H1 (cell line): ENCODE measurements around the gene FPGS. TPM values are rescaled to one million over a fixed set of nuclear protein-coding genes. Genes with fewer than 3 reads are reported as not detected.

Source experiments
- CTCF ChIA-PET: fragments of 300-600 bp; sonication (Branson Sonifier 250); formaldehyde crosslinking; loops from one replicate; lab custom pipeline; 2021; ENCODE audit not compliant: partially characterized antibody; lab: Charles Lee
- POLR2A ChIA-PET: fragments of 300-600 bp; sonication (Branson Sonifier 250); formaldehyde crosslinking; loops from one replicate; lab custom pipeline; 2021; ENCODE audit warnings: inconsistent platforms; ENCODE audit not compliant: partially characterized antibody; lab: Charles Lee
- DNase-seq, 2 experiments: peaks; one replicate each; pipeline versions ENCODE4 v3.0.0 to v3.0.0-alpha.2; 2010 to 2022; ENCODE audit warnings: low spot score in 2 of 2, low read depth in 1 of 2, mixed read lengths in 1 of 2
- FAIRE-seq: peaks from 2 replicates; lab custom pipeline; 2011; peaks lifted over from hg19 to GRCh38; lab: Jason Lieb, UNC
- H2AFZ ChIP-seq: 2 replicates; pipeline ENCODE4 v1.8.1; 2012; ENCODE audit warnings: low read length, inconsistent platforms
- H2AK5ac ChIP-seq: 2 replicates; pipeline ENCODE4 v1.6.1; 2013; ENCODE audit warnings: low read depth, low read length
- H2BK120ac ChIP-seq: replicated peaks from 2 replicates; pipeline ENCODE3; 2013; ENCODE audit warnings: low read depth, low read length, inconsistent platforms
- H2BK12ac ChIP-seq: 2 replicates; pipeline ENCODE4 v1.6.1; 2013; ENCODE audit warnings: low read depth, low read length
- H2BK15ac ChIP-seq: 2 replicates; pipeline ENCODE4 v1.6.1; 2013; ENCODE audit warnings: low read length
- H2BK20ac ChIP-seq: 2 replicates; pipeline ENCODE4 v1.6.1; 2013; ENCODE audit warnings: low read length
- H2BK5ac ChIP-seq: 2 replicates; pipeline ENCODE4 v1.6.1; 2013; ENCODE audit warnings: low read depth, low read length
- H3K14ac ChIP-seq: 2 replicates; pipeline ENCODE4 v1.6.1; 2013; ENCODE audit warnings: inconsistent platforms; ENCODE audit not compliant: insufficient read length
- H3K18ac ChIP-seq: 2 replicates; pipeline ENCODE4 v1.6.1; 2013; ENCODE audit warnings: low read length; ENCODE audit errors: extremely low read depth
- H3K23ac ChIP-seq: 2 replicates; pipeline ENCODE4 v1.6.1; 2013; ENCODE audit warnings: inconsistent platforms; ENCODE audit not compliant: insufficient read length
- H3K23me2 ChIP-seq: 2 replicates; pipeline ENCODE4 v1.6.1; 2013; ENCODE audit warnings: low read depth, low read length
- H3K27ac ChIP-seq: 2 replicates; pipeline ENCODE4 v1.6.1; 2011; ENCODE audit warnings: low read depth, low read length, inconsistent platforms
- H3K27me3 ChIP-seq, 4 experiments: replicated peaks in 1 of 4; 1 replicate in 1 of 4; 2 replicates in 3 of 4; pipeline versions ENCODE4 v1.6.1 to v1.8.1; 2011 to 2013; ENCODE audit warnings: low read length in 3 of 4, mild to moderate bottlenecking in 3 of 4, inconsistent platforms in 2 of 4, mixed read lengths in 2 of 4, moderate library complexity in 1 of 4; ENCODE audit not compliant: control insufficient read depth in 3 of 4, insufficient read depth in 3 of 4; ENCODE audit errors: extremely low read depth in 1 of 4
- H3K36me3 ChIP-seq, 4 experiments: 2 replicates each; pipeline versions ENCODE4 v1.6.1 to v1.8.1; 2011 to 2013; ENCODE audit warnings: mild to moderate bottlenecking in 4 of 4, low read length in 3 of 4, moderate library complexity in 2 of 4, control low read depth in 1 of 4, inconsistent platforms in 1 of 4; ENCODE audit not compliant: insufficient read depth in 4 of 4, control insufficient read depth in 2 of 4
- H3K4ac ChIP-seq: replicated peaks from 2 replicates; pipeline ENCODE3; 2013; ENCODE audit warnings: low read length, low read depth, mixed read lengths, inconsistent platforms; ENCODE audit not compliant: insufficient read length
- H3K4me1 ChIP-seq, 4 experiments: replicated peaks in 1 of 4; 1 replicate in 1 of 4; 2 replicates in 3 of 4; pipeline versions ENCODE4 v1.6.1 to v1.8.1; 2011 to 2013; ENCODE audit warnings: low read length in 3 of 4, inconsistent platforms in 2 of 4, mixed read lengths in 1 of 4; ENCODE audit not compliant: insufficient read depth in 4 of 4, control insufficient read depth in 3 of 4
- H3K4me2 ChIP-seq, 2 experiments: 2 replicates each; pipeline versions ENCODE4 v1.6.1 to v1.8.1; 2011 to 2013; ENCODE audit warnings: low read depth in 2 of 2, low read length in 2 of 2, control low read depth in 1 of 2, inconsistent platforms in 1 of 2, mild to moderate bottlenecking in 1 of 2; ENCODE audit not compliant: insufficient read depth in 1 of 2
- H3K4me3 ChIP-seq, 4 experiments: fragments of 200-600, 300-600 bp in 1 of 4; sonication (generic), shearing (Covaris generic), sonication (Bioruptor Twin) in 1 of 4; 2 replicates each; pipeline versions ENCODE4 v1.5.1 to v1.8.1; 2011 to 2016; ENCODE audit warnings: low read length in 4 of 4, low read depth in 3 of 4, control low read depth in 2 of 4, inconsistent platforms in 2 of 4, mild to moderate bottlenecking in 2 of 4, mixed read lengths in 1 of 4, moderate library complexity in 1 of 4; ENCODE audit not compliant: insufficient read depth in 2 of 4; ENCODE audit errors: extremely low read depth in 1 of 4
- H3K56ac ChIP-seq: replicated peaks from 2 replicates; pipeline ENCODE3; 2013; ENCODE audit warnings: low read depth, mild to moderate bottlenecking, mixed read lengths, low read length, inconsistent platforms; ENCODE audit not compliant: insufficient read length
- H3K79me1 ChIP-seq: 2 replicates; pipeline ENCODE4 v1.6.1; 2013; ENCODE audit warnings: low read depth, low read length, control low read depth
- H3K79me2 ChIP-seq, 2 experiments: 2 replicates each; pipeline versions ENCODE4 v1.6.1 to v1.8.1; 2012 to 2013; ENCODE audit warnings: low read length in 2 of 2, mild to moderate bottlenecking in 2 of 2, inconsistent platforms in 1 of 2; ENCODE audit not compliant: insufficient read depth in 2 of 2, control insufficient read depth in 1 of 2
- H3K9ac ChIP-seq, 4 experiments: replicated peaks in 1 of 4; 1 replicate in 1 of 4; 2 replicates in 3 of 4; pipeline versions ENCODE4 v1.6.1 to v1.8.1; 2011 to 2013; ENCODE audit warnings: low read depth in 3 of 4, low read length in 3 of 4, control low read depth in 2 of 4, mild to moderate bottlenecking in 2 of 4, moderate library complexity in 2 of 4, inconsistent platforms in 1 of 4; ENCODE audit errors: extremely low read depth in 1 of 4
- H3K9me3 ChIP-seq, 2 experiments: 2 replicates each; pipeline versions ENCODE4 v1.6.1 to v1.8.1; 2012 to 2013; ENCODE audit warnings: mild to moderate bottlenecking in 2 of 2, moderate library complexity in 2 of 2, control low read depth in 1 of 2, inconsistent platforms in 1 of 2, low read depth in 1 of 2, low read length in 1 of 2, mixed read lengths in 1 of 2; ENCODE audit not compliant: insufficient read depth in 2 of 2
- H4K20me1 ChIP-seq, 2 experiments: replicated peaks in 1 of 2; 2 replicates each; pipeline versions ENCODE3 to v1.8.1; 2011 to 2013; ENCODE audit warnings: inconsistent platforms in 2 of 2, low read length in 2 of 2, mild to moderate bottlenecking in 1 of 2; ENCODE audit not compliant: insufficient read depth in 2 of 2, control insufficient read depth in 1 of 2
- H4K5ac ChIP-seq: 2 replicates; pipeline ENCODE4 v1.6.1; 2013; ENCODE audit warnings: low read length, low read depth, mixed read lengths, inconsistent platforms; ENCODE audit not compliant: insufficient read length
- H4K8ac ChIP-seq: 2 replicates; pipeline ENCODE4 v1.8.0; 2013; ENCODE audit warnings: mild to moderate bottlenecking, moderate library complexity, low read length, inconsistent platforms; ENCODE audit not compliant: insufficient read depth; ENCODE audit errors: extremely low read depth
- H4K91ac ChIP-seq: replicated peaks from 2 replicates; pipeline ENCODE3; 2013; ENCODE audit warnings: low read length, mixed read lengths, inconsistent platforms; ENCODE audit not compliant: insufficient read length
- CBX5 ChIP-seq: fragments of 300-800, 300-1000 bp; sonication (generic); IDR thresholded peaks from 2 replicates; pipeline ENCODE4 v1.7.1; 2016; ENCODE audit warnings: antibody characterized with exemption, low read length, low read depth
- CEBPB ChIP-seq: IDR thresholded peaks from 2 replicates; pipeline ENCODE4 v1.6.1; 2012; ENCODE audit warnings: low read depth, low read length
- CHD1 ChIP-seq: IDR thresholded peaks from 2 replicates; pipeline ENCODE4 v1.6.1; 2012; ENCODE audit warnings: low read depth, low read length, improper control_type of control experiment
- CHD2 ChIP-seq: IDR thresholded peaks from 2 replicates; pipeline ENCODE4 v1.6.1; 2012; ENCODE audit warnings: low read length, improper control_type of control experiment
- JUND ChIP-seq: IDR thresholded peaks from 2 replicates; pipeline ENCODE4 v1.6.1; 2011; ENCODE audit warnings: mild to moderate bottlenecking, improper control_type of control experiment, low read length
- KDM5A ChIP-seq: fragments of 200-600 bp; IDR thresholded peaks from 2 replicates; pipeline ENCODE4 v1.7.1; 2012; ENCODE audit warnings: mild to moderate bottlenecking, low read length, inconsistent platforms, mixed read lengths
- NRF1 ChIP-seq: IDR thresholded peaks from 2 replicates; pipeline ENCODE4 v1.6.1; 2011; ENCODE audit warnings: mild to moderate bottlenecking, low read depth, low read length, improper control_type of control experiment
- RXRA ChIP-seq: IDR thresholded peaks from 2 replicates; pipeline ENCODE4 v1.6.1; 2011; ENCODE audit warnings: low read depth, mild to moderate bottlenecking, low read length, moderate library complexity; ENCODE audit not compliant: insufficient read depth
- SP4 ChIP-seq: IDR thresholded peaks from 2 replicates; pipeline ENCODE4 v1.6.1; 2012; ENCODE audit warnings: low read length, inconsistent platforms
- SRF ChIP-seq: IDR thresholded peaks from 2 replicates; pipeline ENCODE4 v1.6.1; 2011; ENCODE audit warnings: mild to moderate bottlenecking, low read depth, low read length, moderate library complexity
- WGBS, 2 experiments: shearing (Covaris generic) in 1 of 2; methylation state at CpG; one replicate each; pipeline versions ENCODE4 v1.1.6 to v1.1.7; 2013 to 2015; ENCODE audit warnings: low lambda C conversion rate in 2 of 2, mixed read lengths in 2 of 2, inconsistent platforms in 1 of 2, low coverage in 1 of 2, missing lambda C conversion rate in 1 of 2; ENCODE audit not compliant: insufficient replicate concordance in 2 of 2, insufficient coverage in 1 of 2, insufficient read length in 1 of 2; ENCODE audit errors: extremely low coverage in 1 of 2, missing lambda C conversion rate in 1 of 2; 5-methylcytosine and 5-hydroxymethylcytosine counted together
- polyA plus RNA-seq, 7 experiments: library from polyadenylated mRNA; depleted of rRNA in 3 of 7; stranded (reverse) in 5 of 7; unstranded in 2 of 7; fragments of >200 nt in 5 of 7; fragments of 200-250 nt in 2 of 7; gene quantifications; 1 replicate in 5 of 7; 2 replicates in 1 of 7; 4 replicates in 1 of 7; pipeline versions ENCODE4 v1.2.1 to v1.2.3, GENCODE V29; 2011 to 2013; ENCODE audit warnings: missing spikeins in 2 of 7, mixed read lengths in 2 of 7
- total RNA-seq: library from RNA; stranded (reverse); fragmentation: NEBNext Ultra II Directional; extraction: Animal tissue kit (Norgen Biotek cat#: 25700); gene quantifications from 2 replicates; pipeline ENCODE4 v1.2.1, GENCODE V29; 2021
- TF ChIP-seq, protein P1 (sequence below): IDR thresholded peaks from 2 replicates; pipeline ENCODE4 v1.6.1; 2012; ENCODE audit warnings: low read length, inconsistent platforms
- TF ChIP-seq, protein P2 (sequence below): IDR thresholded peaks from 2 replicates; pipeline ENCODE4 v1.6.1; 2011; ENCODE audit warnings: low read length, improper control_type of control experiment

FPGS gene
- total and polyA plus RNA-seq, 2 of the 8 experiments (the other 6 are each of a cell fraction or from before 2014, with no cell fraction given): 62.4 to 83.0 TPM

GRCh38 chr9:127773981-127774380 is 28.7 kb upstream of the FPGS start:
- no peak overlapping the region for H3K9ac ChIP-seq
- CTCF ChIA-PET: interaction anchor here (1.4 to 14.6 kb wide), 6 partner anchors 8 to 96 kb away, joined by 4 to 227 read pairs (median 9); partner anchors contain the start of genes CDK9, SH2D3C and TOR2A
- H3K14ac ChIP-seq: no peak overlapping the region
- no peak overlapping the region for H3K18ac ChIP-seq
- no peaks in the 10 kb centered on the region for H3K79me2 ChIP-seq
- no peak overlapping the region for H4K5ac ChIP-seq
- H2AFZ ChIP-seq: no peak overlapping the region
- H2BK15ac ChIP-seq: no peak overlapping the region
- no peak overlapping the region for H3K27ac ChIP-seq
- H3K27me3 ChIP-seq: no peaks in the 10 kb centered on the region
- H3K23me2 ChIP-seq: no peaks in the 10 kb centered on the region; the same call in 1 of the 2 replicates
- no peak overlapping the region for H2BK120ac ChIP-seq
- POLR2A ChIA-PET: interaction anchor here (1.0 to 1.8 kb wide), 5 partner anchors 11 to 323 kb away, joined by 3 to 4 read pairs (median 3); partner anchors contain the start of genes CDK9, LRSAM1 and RPL12
- no peaks in the 10 kb centered on the region for H3K79me1 ChIP-seq
- H3K4ac ChIP-seq: no peak overlapping the region
- DNase-seq (no peak), FAIRE-seq (no peak)
- H3K36me3 ChIP-seq: no peaks in the 10 kb centered on the region
- no peak overlapping the region for H3K4me3 ChIP-seq
- H2BK5ac ChIP-seq: no peak overlapping the region
- no peaks in the 10 kb centered on the region for H4K20me1 ChIP-seq
- WGBS, 2 experiments: 84% methylated on average over 10 of the region's 10 CpGs; no CpG with 5 or more reads in 1 of the 2 experiments
- H3K4me1 ChIP-seq: peaks cover 4 to 22% (median 13%) of the 10 kb centered on the region in 4 experiments
- H3K56ac ChIP-seq: no peak overlapping the region
- H4K8ac ChIP-seq: no peak overlapping the region
- no peak overlapping the region for H2BK12ac ChIP-seq
- no peak overlapping the region for H2BK20ac ChIP-seq
- no peaks in the 10 kb centered on the region for H3K9me3 ChIP-seq
- H3K4me2 ChIP-seq: no peak overlapping the region
- H3K23ac ChIP-seq: no peak overlapping the region
- no peak overlapping the region for H4K91ac ChIP-seq
- no peak overlapping the region for H2AK5ac ChIP-seq
- TF ChIP-seq JUND (no peak), KDM5A (no peak), SP4 (no peak), CEBPB (no peak), RXRA (no peak), CBX5 (no peak), CHD1 (no peak), SRF (no peak), NRF1 (no peak), CHD2 (no peak)
- TF ChIP-seq, protein P1, sequence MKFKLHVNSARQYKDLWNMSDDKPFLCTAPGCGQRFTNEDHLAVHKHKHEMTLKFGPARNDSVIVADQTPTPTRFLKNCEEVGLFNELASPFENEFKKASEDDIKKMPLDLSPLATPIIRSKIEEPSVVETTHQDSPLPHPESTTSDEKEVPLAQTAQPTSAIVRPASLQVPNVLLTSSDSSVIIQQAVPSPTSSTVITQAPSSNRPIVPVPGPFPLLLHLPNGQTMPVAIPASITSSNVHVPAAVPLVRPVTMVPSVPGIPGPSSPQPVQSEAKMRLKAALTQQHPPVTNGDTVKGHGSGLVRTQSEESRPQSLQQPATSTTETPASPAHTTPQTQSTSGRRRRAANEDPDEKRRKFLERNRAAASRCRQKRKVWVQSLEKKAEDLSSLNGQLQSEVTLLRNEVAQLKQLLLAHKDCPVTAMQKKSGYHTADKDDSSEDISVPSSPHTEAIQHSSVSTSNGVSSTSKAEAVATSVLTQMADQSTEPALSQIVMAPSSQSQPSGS: no peak
- TF ChIP-seq, protein P2, sequence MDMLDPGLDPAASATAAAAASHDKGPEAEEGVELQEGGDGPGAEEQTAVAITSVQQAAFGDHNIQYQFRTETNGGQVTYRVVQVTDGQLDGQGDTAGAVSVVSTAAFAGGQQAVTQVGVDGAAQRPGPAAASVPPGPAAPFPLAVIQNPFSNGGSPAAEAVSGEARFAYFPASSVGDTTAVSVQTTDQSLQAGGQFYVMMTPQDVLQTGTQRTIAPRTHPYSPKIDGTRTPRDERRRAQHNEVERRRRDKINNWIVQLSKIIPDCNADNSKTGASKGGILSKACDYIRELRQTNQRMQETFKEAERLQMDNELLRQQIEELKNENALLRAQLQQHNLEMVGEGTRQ: no peak
